Natural killer cell treated with Interleukin-12 subunit alpha and Interleukin-12 subunit beta and Interleukin-15 and Interleukin-18, amount 100 ng/mL, for 72 hours (primary cell): Measurements from ENCODE around the gene ANKRD31. TPM values are rescaled to one million over a fixed set of nuclear protein-coding genes. Genes with fewer than 3 reads are reported as not detected.

Source experiments
- ATAC-seq, 2 donors: fragments of 150-1000 bp; cut with Tn5 transposase in 1 of 2; sonication (Bioruptor Pico), chemical (Tn5 transposase) in 1 of 2; 2 replicates each; pipeline ENCODE4 v1.10.0; 2021
- DNase-seq: peaks from one replicate; pipeline ENCODE4 v3.0.0; 2022; ENCODE audit warnings: low spot score
- H3K27ac Mint-ChIP-seq, 2 donors: 1 replicate in 1 of 2; 2 replicates in 1 of 2; pipeline ENCODE4 v1.8.0; 2022; ENCODE audit warnings: mixed read lengths in 2 of 2, mild to moderate bottlenecking in 1 of 2, moderate library complexity in 1 of 2
- H3K27me3 Mint-ChIP-seq, 2 donors: 1 replicate in 1 of 2; 2 replicates in 1 of 2; pipeline ENCODE4 v1.8.0; 2022; ENCODE audit warnings: mixed read lengths in 2 of 2
- H3K36me3 Mint-ChIP-seq: one replicate; pipeline ENCODE4 v1.8.0; 2022; ENCODE audit warnings: mixed read lengths
- H3K4me1 Mint-ChIP-seq, 2 donors: 1 replicate in 1 of 2; 2 replicates in 1 of 2; pipeline ENCODE4 v1.8.0; 2022; ENCODE audit warnings: low read depth in 2 of 2, mixed read lengths in 2 of 2, mild to moderate bottlenecking in 1 of 2
- H3K4me3 Mint-ChIP-seq: one replicate; pipeline ENCODE4 v1.8.0; 2022; ENCODE audit warnings: mixed read lengths
- H3K9me3 Mint-ChIP-seq: 2 replicates; pipeline ENCODE4 v1.8.0; 2022; ENCODE audit warnings: mixed read lengths
- total RNA-seq, 2 donors: library from RNA; stranded (reverse); gene quantifications; one replicate each; pipeline ENCODE4 v1.2.3, GENCODE V29; 2022

Gene ANKRD31
- total RNA-seq, 2 donors from 2014 or later = 0.22 TPM; not detected in 1

- no peak overlapping the region for H3K27ac Mint-ChIP-seq
- H3K36me3 Mint-ChIP-seq = no peaks in the 10 kb centered on the region
- H3K4me3 Mint-ChIP-seq = no peak overlapping the region
- no peak for ATAC-seq
- H3K9me3 Mint-ChIP-seq = no peaks in the 10 kb centered on the region
- no peak for DNase-seq
- H3K4me1 Mint-ChIP-seq = peaks cover 10 to 11% of the 10 kb centered on the region in 2 donors
- H3K27me3 Mint-ChIP-seq = peaks cover 7 to 14% of the 10 kb centered on the region in 2 donors
Observed at GRCh38 chr5:75018805-75019587, 217.7 kb downstream of the ANKRD31 start.

Other genes starting within 250 kb of the ANKRD31 start
- under 1 TPM; 0.42 to 0.57 TPM for gene GCNT4, start 184.3 kb downstream of the ANKRD31 start, total RNA-seq
- gene HMGCR, start 100.3 kb upstream of the ANKRD31 start, total RNA-seq = 100 to 1,000 TPM in 1 of 2 donors, 10 to 100 TPM in 1; 78.5 to 110 TPM